GM18907 (cell line): ENCODE measurements around the gene CFH.
A peak's percentile ranks its signal among the peaks of the same experiment; 100 is the strongest.
"Not testable (repeated sequence)": the region's sequence is repeated elsewhere in the genome, so short reads cannot be mapped to it uniquely, and the experiment has no call there.

Experiments
- ATAC-seq: cut with Tn5 transposase; IDR thresholded peaks from one replicate; pipeline ENCODE4 v1.9.1; 2021; ENCODE audit warnings: mild to moderate bottlenecking, moderate library complexity; ENCODE audit not compliant: unreplicated experiment

The CFH gene

DNA sequence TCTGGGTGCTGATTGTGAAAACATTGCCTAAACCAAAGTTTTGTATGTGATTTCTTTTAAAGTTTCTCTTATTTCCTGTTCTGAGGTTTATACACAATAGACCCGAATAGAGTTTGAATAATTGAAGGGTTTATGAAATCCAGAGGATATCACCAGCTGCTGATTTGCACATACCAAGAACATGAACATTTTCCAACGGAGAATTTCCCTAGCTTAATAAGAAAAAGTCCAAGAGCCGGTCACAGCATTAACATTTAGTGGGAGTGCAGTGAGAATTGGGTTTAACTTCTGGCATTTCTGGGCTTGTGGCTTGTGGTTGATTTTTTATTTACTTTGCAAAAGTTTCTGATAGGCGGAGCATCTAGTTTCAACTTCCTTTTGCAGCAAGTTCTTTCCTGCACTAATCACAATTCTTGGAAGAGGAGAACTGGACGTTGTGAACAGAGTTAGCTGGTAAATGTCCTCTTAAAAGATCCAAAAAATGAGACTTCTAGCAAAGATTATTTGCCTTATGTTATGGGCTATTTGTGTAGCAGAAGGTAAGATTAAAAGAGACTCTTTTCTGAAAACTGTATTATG lies at the start of gene CFH:
CFH (plus strand) TSS at position 407 of the 579 bp plus-strand sequence; CDS start at position 482, 75 bp downstream.
- ATAC-seq = no peak

DNA sequence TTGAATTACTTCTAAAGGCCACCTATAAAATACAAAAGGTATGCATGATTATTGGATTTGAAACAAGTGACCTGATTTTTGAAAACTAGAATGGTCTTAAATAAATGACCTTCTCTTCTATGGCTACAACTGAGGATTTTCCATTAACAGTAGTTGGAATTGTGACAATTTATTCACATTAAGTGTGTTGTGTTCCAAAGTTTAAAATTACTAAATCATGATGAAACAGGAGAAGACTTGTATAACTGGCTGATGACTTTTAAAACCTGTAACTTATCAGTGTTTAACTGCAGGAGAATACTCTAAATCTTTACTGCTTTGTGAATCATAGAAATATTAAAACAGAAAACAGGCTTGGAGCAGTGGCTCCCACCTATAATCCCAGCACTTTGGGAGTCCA lies 48.2 kb upstream of the CFH start:
- ATAC-seq = no peak

DNA sequence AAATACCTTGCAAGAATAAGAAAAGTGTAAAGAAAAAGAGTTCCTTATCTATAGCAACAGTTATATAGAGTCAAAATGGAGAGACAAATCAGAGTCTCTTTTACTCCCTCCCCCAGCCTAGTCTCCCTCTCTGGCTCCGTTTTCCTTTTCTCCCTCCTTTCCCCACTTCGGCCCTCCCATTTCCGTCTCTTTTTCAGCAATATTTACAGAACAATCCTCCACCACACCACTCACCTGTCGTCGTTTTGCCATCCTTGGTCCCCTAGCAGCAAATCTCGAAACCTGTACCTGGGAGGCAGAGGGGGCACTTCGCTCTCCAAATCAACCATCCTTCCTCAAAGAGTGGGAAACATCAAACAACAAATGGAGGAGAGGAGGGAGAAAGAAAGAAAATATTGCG lies 43.9 kb upstream of the CFH start:
- no peak for ATAC-seq

DNA sequence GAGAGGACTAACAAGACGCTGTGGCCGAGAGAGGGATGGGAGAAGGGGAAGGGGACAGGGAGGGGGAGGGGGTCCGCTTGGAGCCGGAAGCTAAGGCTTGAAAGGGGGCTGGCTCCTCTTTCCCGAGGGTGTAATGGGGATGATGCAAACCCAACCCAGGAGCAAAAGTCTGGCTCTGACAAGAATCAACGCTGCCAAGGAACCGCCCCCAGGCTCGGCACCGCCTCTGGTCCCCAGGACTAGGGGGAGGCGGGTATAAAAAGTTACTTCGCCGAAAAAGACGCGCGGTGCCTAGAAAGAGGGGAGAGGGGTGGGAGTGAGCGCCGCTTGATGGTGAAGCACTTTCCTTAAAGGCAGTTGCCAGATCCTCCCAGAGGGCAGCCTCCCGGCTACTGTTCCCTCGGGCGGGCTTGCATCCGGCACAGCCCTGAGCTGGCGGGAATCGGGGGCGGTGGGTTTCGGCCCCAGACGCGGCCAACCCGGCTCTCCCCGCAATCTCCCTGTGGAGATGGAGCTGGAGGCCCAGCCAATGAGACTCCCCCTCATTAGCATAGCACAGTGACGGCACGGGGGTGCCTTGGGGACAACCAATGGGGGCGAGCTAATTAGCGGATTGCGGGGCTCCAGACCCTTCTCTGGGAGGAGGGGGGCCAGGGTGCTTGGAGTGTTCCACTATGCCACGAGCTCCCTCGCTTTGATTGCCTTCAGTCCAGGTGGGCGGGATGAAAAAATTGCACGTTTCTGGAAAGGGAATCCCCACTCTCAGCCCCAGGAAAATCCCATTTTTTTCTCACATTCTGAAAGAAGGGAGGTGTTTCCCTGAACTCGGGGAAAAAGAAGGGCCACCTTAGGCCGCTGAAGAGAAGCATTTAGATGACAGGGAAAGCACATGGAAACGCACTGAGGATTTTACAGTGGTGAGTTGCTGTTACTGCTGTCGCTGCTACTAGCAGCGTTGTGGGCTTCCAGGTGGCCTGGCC lies 43.2 kb upstream of the CFH start, which contains the start of gene KCNT2:
KCNT2 (minus strand) TSS at position 51 of the 980 bp plus-strand sequence. CDS start 131 bp downstream, outside the sequence.
- peak; percentile 67 for ATAC-seq

DNA sequence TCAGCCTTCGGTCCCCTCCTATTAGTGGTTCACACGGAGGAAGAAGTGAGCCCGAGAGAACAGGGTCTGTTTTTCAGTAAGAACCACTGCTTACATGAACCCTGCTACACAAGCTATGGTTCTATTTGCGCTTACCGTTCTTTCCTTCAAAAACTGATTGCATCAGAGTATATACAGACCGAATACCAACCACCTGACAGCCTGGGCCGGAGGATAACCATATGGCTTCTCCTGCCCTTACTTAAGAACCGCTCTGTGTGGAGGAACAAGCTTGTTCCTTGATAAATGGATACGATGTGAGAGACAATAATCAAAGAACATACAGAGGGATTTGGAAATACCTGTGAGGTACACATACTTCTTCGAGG lies 42.5 kb upstream of the CFH start:
- no peak for ATAC-seq

DNA sequence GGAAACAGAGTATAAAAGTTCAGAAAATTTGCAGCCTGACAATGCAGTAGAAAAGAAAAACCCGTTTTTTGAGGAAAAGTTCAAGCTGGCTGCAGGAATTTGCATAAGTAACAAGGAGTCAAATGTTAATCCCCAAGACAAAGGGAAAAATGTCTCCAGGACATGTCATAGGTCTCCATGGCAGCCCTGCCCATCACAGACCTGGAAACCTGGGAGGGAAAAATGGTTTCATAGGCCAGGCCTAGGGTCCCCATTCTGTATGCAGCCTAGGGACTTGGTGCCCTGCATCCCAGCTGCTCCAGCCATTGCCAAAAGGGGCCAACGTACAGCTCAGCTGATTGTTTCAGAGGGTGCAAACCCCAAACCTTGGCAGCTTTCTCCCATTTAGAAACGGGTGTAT lies 40.0 kb upstream of the CFH start:
- no peak for ATAC-seq

DNA sequence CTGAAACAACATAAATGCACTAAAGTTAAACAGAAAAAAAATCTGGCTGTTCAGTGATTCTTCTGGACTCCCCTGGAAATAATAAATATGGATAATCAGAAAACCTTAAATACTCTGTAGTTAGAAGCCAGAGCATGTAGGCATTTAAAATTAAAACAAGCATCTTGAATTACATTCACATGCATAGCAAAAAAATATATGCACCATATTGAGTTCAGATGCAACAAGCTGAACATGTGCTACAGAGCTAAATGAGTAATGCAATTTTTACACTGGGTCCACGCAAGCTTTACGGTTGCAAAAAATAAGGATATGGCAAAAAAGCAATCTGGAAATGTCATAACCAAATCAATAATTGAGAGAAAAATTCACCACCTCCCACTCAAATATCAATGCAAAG lies 32.1 kb upstream of the CFH start:
- no peak for ATAC-seq

DNA sequence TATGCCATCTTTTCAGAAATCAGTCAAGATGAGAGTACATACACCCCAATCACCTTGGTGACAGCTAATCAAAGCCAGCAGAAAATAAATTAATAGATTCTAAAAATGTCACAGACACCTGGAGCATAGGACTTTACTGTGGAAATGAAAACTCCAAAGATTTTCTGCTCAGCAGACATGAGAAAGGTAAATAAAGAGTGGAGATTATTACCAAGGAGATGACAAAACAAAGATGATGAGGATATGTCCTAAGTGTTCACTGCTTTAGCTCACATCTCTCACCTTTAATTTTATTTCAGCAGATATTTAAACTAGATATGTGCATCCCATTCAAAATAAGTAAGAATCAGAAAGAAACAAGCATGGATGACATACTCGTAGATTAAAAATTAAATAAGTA lies 28.8 kb upstream of the CFH start:
- no peak for ATAC-seq

DNA sequence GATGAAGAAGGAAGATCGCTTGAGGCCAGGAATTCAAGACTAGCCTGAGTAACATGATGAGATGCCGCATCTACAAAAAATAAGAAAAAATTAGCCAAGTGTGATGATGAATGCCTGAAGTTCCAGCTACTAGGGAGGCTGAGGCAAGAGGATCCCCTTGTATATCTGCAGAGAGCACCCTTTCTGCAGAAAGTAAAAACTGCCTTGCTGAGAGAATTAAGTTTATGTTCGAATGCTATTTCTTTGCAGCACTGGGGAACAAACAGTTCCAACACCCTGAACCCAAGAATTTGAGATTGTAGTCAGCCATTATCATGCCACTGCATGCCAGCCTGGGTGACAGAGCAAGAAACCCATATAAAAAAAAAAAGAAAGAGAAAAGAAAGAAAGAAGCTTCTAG lies 23.0 kb upstream of the CFH start:
- ATAC-seq = no peak

DNA sequence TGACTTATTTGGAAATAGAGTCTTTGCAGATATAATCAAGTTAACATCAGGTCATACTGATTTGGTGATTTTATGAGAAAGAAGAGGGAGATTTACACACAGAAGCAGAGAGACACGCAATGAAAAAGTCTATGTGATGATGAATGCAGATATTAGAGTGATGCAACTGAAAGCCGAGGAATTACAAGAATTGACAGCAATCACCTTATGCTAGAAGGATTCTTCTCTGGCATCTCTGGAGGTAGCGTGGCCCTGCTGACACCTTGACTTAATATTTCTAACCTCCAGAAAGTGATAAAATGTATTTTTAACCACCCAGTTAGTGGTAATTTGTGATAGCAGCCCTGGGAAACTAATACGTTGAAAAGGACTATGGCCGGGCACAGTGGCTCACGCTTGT lies 14.2 kb upstream of the CFH start:
- ATAC-seq = no peak

DNA sequence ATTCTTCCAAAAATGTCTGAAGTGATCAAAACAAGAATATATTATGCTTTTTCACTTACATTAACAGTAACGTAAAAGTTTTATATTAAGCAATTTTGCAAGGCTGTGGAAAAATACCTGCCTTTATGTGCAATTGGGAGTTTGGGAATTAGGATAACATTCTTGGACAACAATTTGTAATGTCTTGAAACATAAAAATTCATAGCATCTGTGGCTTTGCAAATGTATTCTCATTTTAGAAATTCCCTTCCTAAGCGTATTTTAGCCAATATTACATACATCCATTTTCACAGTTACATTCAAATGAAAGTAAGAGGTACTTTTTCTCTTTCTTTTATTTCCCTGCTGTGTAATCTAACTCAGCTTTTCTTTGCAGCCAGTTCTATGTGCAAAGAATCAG lies 13.4 kb upstream of the CFH start:
- ATAC-seq = no peak

DNA sequence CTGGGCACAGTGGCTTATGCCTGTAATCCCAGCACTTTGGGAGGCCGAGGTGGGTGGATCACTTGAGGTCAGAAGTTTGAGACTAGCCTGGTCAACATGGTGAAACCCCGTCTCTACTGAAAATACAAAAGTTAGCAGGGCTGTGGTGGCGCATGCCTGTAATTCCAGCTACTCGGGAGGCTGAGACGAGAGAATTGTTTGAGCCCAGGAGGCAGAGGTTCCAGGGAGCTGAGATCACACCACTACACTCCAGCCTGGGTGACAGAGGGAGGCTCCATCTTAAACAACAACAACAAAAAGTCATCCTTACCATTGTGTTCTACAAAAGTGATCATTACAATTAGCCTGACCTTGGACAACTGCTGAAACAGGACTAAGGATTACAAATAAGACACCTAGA lies 12.6 kb upstream of the CFH start:
- not testable (repeated sequence) for ATAC-seq

DNA sequence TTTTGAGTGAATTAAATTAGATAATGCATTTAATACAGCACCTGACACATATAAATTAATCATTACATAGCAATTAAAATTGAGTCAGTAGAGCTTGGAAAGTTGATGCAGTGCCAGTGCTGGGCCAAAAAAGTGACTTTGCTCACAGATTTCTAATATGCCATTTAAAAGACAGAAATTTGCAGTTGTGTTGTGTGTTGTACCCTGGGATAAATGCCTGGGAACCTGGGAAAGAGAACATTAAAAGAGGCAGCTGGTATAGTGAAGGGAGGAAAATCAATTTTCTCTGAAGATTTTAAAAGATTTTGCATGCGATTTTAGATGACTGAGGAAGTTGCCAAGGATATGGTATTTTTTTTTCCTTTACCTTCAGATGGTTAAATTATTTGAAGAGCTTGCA lies 10.9 kb upstream of the CFH start:
- ATAC-seq = no peak

DNA sequence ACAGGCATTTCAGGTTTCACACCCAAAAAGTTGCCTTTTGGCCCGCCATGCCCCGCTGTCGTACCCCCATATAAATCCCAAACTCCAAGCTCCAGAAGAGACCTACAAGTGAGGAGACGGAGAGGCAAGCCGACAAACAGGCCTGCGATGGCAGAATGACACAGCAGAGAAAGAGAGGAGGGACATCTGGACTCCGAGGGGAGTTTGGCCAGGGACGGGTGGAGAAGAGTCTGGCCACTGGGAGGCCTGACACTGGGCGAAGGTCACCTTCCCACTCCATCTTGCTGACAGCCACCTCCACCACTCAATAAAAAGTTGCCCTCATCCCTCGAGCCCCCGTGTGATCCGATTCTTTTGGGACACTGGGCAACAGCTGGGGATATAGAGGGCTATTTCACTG lies 1.9 kb upstream of the CFH start:
- ATAC-seq = no peak

DNA sequence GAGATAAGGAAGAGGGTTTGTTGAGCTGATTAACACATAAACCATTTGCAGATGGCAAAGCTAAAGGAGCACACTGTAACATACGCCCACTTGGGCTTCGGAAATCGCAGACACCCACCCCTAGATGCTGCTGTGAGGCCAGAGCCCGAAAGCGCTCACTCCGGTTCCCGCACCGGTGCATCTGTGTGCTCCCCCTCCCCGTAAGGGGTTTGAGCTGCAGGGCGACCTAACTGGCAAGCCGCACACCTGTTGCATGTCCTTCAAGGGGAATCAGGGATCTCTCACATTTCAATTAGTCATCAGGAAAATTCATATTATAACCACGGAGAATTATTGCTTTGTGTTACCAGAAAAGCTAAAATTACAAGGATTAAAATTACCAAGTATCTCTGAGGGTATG lies 1.4 kb upstream of the CFH start:
- ATAC-seq = no peak

DNA sequence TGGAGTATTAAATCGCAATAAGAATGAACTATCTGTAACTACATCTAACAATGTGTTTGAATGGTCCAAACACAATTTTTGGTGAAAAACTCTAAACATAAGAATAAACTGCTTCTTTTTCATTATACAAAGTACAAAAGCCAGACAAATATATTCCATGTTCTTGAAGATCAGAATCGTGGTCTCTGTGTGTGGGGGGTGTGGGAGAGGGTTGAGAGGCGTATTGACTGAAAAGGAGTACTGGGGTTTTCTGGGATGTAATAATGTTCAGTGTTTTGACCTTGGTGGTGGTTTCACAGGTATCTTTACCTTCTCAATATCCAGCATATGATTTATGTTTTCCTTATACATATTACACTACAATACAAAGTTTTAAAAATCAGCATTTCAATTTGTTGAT lies 764 bp upstream of the CFH start:
- no peak for ATAC-seq

DNA sequence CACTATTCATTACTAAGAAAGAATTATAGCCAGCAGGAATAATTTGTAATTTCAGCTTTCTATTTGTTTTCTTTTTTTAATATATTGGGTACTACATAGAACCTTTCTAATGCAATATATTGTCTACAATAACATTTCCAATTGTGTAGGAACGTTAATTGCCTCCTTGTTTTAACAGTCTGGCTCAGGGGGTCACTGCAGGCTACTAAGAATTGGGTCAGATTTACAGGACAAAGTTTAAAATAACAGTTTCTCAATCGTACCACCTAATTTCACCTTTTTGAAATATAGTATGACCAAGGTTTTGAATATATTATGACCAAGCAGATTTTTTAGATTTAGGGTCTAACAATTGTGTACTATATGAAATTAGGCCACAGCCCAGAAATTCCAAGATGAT lies 2.4 kb downstream of the CFH start:
- ATAC-seq = no peak

DNA sequence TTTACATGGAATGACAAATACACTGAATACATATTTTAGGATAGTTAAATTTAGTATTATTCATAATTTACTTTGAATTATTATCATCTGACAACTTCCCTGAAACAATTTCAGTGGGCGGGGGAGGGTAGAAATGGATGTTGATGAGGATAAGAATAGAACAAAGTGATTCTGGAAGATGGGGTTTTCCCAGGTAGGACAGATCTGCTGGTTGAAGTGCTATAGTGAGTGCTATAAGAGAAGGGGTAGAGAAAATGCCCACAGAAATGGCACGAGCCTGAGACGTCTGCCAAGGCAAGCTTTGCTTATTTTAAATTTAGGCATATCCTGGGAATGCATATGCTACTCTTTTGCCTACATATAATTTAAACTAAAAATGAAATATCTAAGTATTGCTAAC lies 3.2 kb downstream of the CFH start:
- ATAC-seq = no peak

DNA sequence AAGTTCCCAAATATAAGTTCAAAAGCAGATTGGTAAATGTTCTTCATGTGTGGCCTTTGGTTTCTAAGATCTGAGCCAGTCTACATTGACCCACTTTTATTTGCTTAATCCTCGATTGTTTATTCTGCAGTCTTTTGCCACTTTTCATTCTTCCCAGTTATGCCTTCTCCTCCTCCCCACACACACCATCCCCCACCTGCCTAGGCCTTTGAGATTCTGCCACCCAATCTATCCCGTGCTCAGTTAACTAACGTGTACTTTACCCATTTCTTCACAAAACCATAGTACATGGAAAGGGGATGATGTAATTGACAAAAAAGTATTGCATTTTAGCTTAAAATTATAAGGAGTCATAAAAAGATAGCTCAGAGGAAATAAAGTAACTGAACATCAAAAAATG lies 3.7 kb downstream of the CFH start:
- ATAC-seq = no peak

DNA sequence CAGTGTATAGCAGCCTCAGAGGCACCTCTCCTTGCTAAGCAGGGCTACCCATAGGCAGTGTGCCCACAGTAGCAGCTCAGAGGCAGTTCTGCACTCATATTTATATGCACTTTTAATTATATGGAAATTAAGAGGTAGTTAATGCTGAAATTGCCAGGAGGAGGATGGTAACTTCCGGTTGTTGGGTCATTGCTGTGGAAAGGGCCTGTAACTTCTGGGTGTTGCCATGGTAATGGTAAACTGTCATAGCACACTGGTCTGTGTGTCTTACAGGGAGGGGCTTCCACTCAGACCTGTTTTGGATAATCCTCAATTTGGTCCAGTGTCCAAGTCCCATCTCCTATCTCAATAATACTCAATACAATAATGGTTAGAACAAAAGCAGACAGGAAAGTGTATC lies 7.6 kb downstream of the CFH start:
- no peak for ATAC-seq

DNA sequence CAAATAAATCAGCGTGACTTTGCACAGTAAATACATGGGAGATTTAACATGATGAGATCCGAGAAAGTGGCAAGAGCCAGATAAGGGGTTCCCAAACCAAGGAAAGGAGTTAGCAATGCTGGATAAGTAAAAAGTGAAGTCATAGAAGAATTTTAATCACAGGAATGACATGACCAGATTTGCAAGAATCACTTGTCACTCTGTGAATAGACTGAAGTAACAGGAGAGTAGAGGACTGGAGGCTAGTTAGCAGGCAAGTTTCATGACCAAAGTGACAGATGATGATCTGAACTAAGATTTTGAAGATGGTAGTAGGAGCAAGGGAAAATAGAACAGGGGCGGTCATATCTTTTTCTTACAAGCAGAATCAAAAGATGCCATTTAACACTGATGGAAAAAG lies 8.4 kb downstream of the CFH start:
- ATAC-seq = no peak

DNA sequence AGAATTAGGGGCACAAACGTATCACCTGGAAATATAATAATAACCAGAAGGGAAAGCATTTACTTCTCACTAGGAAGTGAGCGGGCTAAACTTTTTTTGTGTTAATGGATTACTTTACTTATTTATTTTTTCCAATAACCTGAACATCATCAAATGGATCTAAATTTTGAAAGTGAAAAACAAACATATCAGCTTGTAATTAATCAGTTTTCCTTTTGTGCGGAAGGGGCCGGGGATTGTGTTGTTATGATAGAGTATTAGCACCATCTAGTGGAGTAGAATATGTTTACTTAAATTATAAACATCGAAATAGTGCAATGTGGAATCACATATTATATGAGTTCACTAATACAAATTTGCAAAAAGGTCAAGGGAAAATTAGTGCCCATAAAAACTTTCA lies 9.0 kb downstream of the CFH start:
- ATAC-seq = peak; percentile 84
